ENCODE measurements around the gene ZNF710. TPM values are rescaled to one million over a fixed set of nuclear protein-coding genes. Genes with fewer than 3 reads are reported as not detected.
A peak's percentile ranks its signal among the peaks of the same experiment; 100 is the strongest.

ZNF710 gene
- total and polyA plus RNA-seq, 2 of the 8 experiments (the other 6 are each of a cell fraction or from before 2014, with no cell fraction given): 10.5 to 24.0 TPM

DNA sequence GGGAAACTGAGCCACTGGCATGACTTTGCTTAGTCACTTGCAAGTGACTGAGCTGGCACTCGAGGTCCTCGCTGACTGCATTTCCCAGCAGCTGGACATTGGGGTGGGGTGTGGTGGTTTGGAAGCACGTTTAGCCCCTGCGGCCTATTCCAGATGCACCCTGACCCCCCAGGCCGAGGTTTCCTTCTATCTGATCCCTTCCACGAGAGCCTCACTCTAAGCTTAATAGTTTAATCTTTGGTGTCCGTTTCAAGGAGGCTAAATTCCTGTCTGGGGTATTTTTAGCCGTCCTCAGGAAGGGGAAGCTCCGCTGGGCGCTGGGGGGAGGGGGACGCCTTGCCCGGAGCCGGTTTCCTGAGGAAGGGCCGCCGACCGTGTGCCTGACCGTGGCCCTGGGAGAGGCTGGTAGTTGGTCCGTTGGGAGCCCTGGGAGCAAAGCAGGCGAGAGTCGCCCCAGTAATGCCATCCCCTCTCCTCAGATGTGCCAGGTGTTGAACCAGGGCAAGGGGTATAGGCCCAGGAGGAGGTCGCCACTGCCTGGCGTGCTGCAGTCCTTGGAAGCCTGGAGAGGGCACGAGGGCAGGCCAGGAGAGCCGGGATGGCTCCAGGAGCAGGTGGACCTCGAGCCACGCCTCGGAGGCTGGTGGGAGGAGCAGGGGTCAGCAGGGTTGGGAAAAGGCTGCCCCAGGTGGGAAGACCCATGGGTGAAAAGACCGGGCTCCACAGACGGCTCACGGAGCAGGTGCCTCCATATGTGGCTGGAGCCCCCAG lies 64.0 kb downstream of the ZNF710 start:
- Histone ChIP-seq H4K91ac (replicated peaks; ENCODE audit: insufficient read length, low read length) (peak overlapping the region; percentile 70), H4K20me1 (replicated peaks in 1 of 2; ENCODE audit: control insufficient read depth in 1 of 2, insufficient read depth in 2 of 2, low read length in 2 of 2) (no peaks in the 10 kb centered on the region), H3K27ac (ENCODE audit: low read depth, low read length) (peak overlapping the region; percentile 29; the same call in 1 of the 2 replicates), H2AFZ (ENCODE audit: low read length) (no peak overlapping the region), H2BK5ac (ENCODE audit: low read depth, low read length) (peak overlapping the region; percentile 80; the same call in 1 of the 2 replicates), H3K14ac (ENCODE audit: insufficient read length) (no peak overlapping the region), H2BK20ac (ENCODE audit: low read length) (no peak overlapping the region), H3K79me1 (ENCODE audit: low read depth, low read length) (peaks cover 6% of the 10 kb centered on the region; the same call in 1 of the 2 replicates), H3K23ac (ENCODE audit: insufficient read length) (no peak overlapping the region), H3K4me1 (replicated peaks in 1 of 4; ENCODE audit: control insufficient read depth in 3 of 4, insufficient read depth in 4 of 4, low read length in 3 of 4) (peaks cover 5 to 42% (median 34%) of the 10 kb centered on the region in 4 experiments), H2AK5ac (ENCODE audit: low read depth, low read length) (peak overlapping the region; percentile 60; the same call in 1 of the 2 replicates), H3K4me3 (ENCODE audit: extremely low read depth in 1 of 4, insufficient read depth in 2 of 4, low read depth in 3 of 4, low read length in 4 of 4) (no peak overlapping the region; a peak in 1 of 8 replicates), H4K5ac (ENCODE audit: insufficient read length, low read depth, low read length) (no peak overlapping the region), H3K4me2 (ENCODE audit: insufficient read depth in 1 of 2, low read depth in 2 of 2, low read length in 2 of 2) (peak overlapping the region in 1 of 2 experiments; percentile 11; a peak in 1 of 4 replicates), H2BK12ac (ENCODE audit: low read depth, low read length) (peak overlapping the region; percentile 94), H2BK15ac (ENCODE audit: low read length) (peak overlapping the region; percentile 75; the same call in 1 of the 2 replicates), H3K27me3 (replicated peaks in 1 of 4; ENCODE audit: control insufficient read depth in 3 of 4, extremely low read depth in 1 of 4, insufficient read depth in 3 of 4, low read length in 3 of 4) (no peaks in the 10 kb centered on the region), H3K9ac (replicated peaks in 1 of 4; ENCODE audit: extremely low read depth in 1 of 4, low read depth in 3 of 4, low read length in 3 of 4) (no peak overlapping the region), H3K79me2 (ENCODE audit: control insufficient read depth in 1 of 2, insufficient read depth in 2 of 2, low read length in 2 of 2) (peaks cover 0 to 2% of the 10 kb centered on the region in 2 experiments; a peak in 2 of 4 replicates), H2BK120ac (replicated peaks; ENCODE audit: low read depth, low read length) (peak overlapping the region; percentile 3), H3K36me3 (ENCODE audit: control insufficient read depth in 2 of 4, insufficient read depth in 4 of 4, low read length in 3 of 4) (peaks cover 0 to 9% (median 1%) of the 10 kb centered on the region in 4 experiments; a peak in 2 of 8 replicates), H3K23me2 (ENCODE audit: low read depth, low read length) (no peaks in the 10 kb centered on the region), H3K18ac (ENCODE audit: extremely low read depth, low read length) (peak overlapping the region; percentile 38; the same call in 1 of the 2 replicates), H3K4ac (replicated peaks; ENCODE audit: insufficient read length, low read depth, low read length) (no peak overlapping the region), H4K8ac (ENCODE audit: extremely low read depth, insufficient read depth, low read length) (no peak overlapping the region; the same call in 1 of the 2 replicates), H3K56ac (replicated peaks; ENCODE audit: insufficient read length, low read depth, low read length) (no peak overlapping the region), H3K9me3 (ENCODE audit: insufficient read depth in 2 of 2, low read depth in 1 of 2, low read length in 1 of 2) (no peaks in the 10 kb centered on the region)
- POLR2A ChIA-PET (ENCODE audit: partially characterized antibody): interaction anchor here (0.8 to 1.7 kb wide), 5 partner anchors 10 to 65 kb away, joined by 3 to 5 read pairs (median 4); no protein-coding TSS in a partner anchor
- FAIRE-seq: no peak
- CTCF ChIA-PET (ENCODE audit: partially characterized antibody): interaction anchor here (0.8 to 1.6 kb wide), 9 partner anchors 10 to 1822 kb away, joined by 3 to 6 read pairs (median 3); no protein-coding TSS in a partner anchor
- TF ChIP-seq TBP (IDR thresholded peaks at IDR 0.05; ENCODE audit: low read depth, low read length) (no peak), RBBP5 (IDR thresholded peaks at IDR 0.05; ENCODE audit: borderline replicate concordance, low read depth, low read length) (0 out of 2 replicates have a peak, but pooled peaks have one; percentile 48), KDM4A (IDR thresholded peaks at IDR 0.05; ENCODE audit: low read depth, low read length, severe bottlenecking) (no peak), NANOG (IDR thresholded peaks at IDR 0.05; ENCODE audit: insufficient read depth, low read depth, low read length, poor library complexity, severe bottlenecking) (no peak), ASH2L (IDR thresholded peaks at IDR 0.05; ENCODE audit: low read length) (peak; percentile 20), EP300 (IDR thresholded peaks at IDR 0.05; ENCODE audit: borderline replicate concordance in 1 of 2, low read depth in 2 of 2, low read length in 2 of 2) (no peak)
- 76% methylated on average over 29 of the region's 30 CpGs; no CpG with 5 or more reads in 1 of the 2 experiments for WGBS, 2 experiments (ENCODE audit: extremely low coverage in 1 of 2, insufficient coverage in 1 of 2, insufficient read length in 1 of 2, insufficient replicate concordance in 2 of 2, low coverage in 1 of 2, low lambda C conversion rate in 2 of 2, missing lambda C conversion rate in 1 of 2)
- DNase-seq (ENCODE audit: low read depth in 1 of 2, low spot score in 2 of 2): no peak

Data from H1 (cell line).